NCI-H748 treated with DMSO at 0.1 percent for 48 hours (cell line): ENCODE data around the gene RABEPK.
"Not testable (repeated sequence)": the region's sequence is repeated elsewhere in the genome, so short reads cannot be mapped to it uniquely, and the experiment has no call there.

ENCODE experiments used
- DNase-seq: peaks from one replicate; lab custom pipeline; 2025; lab: John Stamatoyannopoulos, UW

The RABEPK gene

DNA sequence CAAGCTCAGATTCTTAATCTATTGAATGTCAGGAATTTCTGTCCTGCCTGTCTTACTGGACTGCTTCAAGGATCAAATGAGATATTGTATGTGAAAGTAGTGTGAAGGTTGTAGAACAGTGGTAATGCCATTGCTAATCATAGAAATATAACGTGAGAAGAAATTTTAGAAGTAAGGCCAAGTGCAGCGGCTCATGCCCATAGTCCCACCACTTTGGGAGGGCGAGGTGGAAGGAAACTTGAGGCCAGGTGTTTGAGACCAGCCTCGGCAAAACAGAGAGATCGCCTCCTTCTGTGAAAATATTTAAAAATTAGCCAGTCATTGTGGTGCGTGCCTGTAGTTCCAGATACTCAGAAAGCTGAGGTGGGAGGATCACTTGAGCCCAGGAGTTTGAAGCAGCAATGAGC, 45.9 kb downstream of the RABEPK start:
- DNase-seq: no peak

DNA sequence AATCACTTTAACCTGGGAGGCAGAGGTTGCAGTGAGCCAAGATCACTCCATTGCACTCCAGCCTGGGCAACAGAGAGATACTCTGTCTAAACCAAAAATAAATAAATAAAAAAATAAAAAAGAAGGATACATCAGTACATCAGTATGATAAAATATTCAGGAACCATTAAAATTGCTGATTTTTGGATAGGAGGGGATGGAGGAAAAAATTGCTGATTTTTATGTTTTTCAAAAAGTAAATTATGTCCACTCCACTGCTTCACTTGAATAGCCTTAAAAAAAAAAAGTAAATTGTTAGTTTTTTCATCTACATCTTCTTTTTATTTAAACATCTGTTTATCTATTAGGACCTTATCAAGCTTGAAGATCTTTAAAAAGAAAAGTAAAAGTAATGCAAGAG, 53.9 kb downstream of the RABEPK start:
- DNase-seq: no peak

DNA sequence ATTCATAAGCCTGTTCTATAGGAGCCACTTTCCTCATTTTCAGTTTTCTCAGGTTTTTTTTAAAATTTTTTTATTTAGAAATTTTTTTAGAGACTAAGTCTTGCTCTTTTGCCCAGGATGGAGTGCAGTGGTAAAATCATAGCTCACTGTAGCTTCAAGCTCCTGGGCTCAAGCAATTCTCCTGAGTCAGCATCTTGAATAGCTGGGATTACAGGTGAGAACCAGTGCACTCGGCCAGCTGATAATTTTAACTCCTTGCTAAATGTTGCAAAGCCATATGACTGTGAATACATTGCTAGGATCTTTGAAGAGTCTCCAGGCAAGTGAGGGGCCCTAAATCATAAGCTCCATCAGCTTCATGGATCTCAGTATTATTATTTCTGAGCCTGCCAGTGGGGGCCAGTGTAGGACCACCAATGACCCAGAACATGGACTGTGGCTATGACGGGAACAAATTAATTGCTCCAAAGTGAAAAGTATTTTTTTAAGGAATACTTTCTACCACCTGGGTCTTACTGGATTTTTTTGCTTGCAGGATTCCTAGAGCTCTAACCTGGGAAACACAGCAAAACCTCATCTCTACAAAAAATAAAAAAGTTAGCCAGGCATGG, 55.5 kb downstream of the RABEPK start:
- peak; percentile 23 for DNase-seq

DNA sequence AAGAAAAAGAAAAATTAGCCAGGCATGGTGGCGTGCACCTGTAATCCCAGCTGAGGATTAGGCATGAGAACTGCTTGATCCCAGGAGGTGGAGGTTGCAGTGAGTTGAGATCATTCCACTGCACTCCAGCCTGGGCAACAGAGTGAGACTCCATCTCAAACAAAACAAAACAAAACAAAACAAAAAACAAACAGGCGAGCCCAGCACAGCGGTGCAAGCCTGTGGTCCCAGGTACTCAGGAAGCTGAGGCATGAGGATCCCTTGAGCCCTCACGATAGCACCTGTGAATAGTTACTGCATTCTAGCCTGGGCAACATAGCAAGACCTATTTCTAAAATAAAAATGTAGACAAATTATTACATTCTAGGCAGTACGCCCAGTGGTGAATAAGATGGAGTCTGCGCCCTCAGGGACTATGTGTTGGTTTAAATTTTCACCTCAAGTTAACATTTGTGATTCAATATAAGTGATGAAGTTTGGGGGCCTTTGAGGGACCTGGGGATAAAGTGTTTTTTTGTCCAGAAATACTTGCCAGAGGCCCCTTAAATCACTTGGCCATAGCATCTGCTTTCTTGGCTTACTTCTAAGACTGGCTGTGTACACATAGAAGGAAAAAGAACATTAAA, 57.9 kb downstream of the RABEPK start:
- no peak for DNase-seq

DNA sequence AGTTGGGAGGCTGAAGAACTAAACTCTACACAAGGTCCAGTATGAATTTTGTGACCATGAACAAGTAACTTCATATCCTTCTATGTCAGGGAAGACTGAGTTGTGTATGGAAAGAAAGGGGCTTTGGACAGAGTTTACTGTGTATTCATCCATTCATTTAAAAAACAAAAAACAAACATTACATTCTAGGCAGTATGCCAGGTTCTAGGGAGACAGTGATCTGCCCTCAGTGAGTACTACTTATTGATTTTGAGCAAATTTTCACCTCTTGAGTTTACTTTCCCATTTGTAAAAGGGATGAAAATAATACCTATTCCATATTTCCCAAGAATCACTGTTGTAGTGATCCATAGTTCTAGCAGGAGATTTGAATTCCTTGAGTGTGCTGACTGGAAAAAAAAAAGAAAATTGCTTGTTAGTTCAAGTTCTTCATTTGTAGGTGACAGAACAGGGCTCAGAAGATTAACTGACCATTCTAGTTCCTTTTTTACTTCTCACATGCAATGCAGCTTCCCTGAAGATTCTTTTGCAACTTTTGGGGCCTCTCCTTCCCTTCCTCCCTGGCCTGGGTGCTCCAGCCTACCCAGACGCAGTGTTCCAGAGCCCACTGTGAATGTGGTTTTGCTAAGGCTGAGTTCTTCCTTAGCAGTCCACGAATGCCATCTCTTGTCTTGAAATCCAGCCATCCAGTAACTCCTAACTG, 58.6 kb downstream of the RABEPK start:
- DNase-seq: no peak

DNA sequence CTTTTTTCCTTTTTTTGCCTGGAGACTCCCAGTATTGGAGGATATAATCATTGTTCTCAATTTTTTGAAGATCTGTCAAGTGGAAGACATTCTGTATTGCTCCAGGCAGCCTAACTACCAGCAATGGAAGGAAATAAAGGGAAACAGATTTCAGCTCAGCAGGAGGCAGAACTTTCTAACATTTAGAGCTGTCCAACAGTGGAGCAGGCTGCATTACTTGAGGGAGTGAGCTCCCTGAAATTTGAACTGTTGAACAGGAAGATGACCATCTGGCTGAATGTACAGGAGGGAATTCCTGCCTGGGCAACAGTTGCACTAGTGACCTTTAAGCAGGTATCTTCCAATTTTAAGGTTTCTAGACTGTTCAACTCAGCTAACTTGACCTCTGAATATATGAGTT, 60.2 kb downstream of the RABEPK start:
- DNase-seq: no peak

DNA sequence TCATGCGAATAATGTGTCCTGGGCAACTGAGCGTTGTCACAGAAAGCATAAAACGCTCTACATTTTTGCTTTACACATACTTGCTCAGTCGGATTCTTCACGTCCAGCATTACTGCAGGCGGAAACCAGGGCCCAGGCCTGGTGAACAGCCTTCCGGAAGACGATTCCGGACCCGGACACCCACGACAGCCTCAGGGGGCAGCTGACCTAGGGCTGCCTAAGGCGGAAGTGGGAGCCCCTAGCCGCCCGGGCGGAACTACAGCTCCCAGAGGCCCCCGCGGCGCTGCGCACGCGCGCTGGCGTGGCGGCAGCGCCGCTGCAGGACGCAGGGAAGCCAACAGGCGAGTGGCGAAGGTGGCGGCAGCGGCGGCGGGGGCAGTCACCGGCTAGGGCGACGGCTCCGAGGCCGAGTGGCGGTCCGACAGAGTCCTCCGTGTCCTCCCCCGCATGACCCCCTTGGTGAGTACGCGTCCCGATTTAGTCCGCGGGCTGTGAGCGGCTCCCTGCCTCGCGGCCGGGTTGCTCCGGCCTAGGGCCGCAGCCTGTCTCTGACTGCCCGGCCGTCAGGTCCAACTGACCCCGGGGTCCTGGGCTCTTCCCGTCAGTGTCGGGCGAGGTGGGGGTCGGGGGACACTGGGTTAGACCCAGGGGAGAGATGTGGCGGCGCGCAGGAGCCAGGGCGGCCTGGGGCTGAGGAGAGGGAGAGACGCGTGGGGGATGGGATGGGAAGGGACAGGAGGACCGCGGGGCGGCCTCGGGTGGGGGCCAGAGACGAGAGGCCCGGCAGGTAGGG, 61.4 kb downstream of the RABEPK start, which contains the start of gene GAPVD1:
TSS of gene GAPVD1 (plus strand) at position 326 of the 793 bp plus-strand sequence. CDS start 37,096 bp downstream, outside the sequence.
- DNase-seq: peak; percentile 62

DNA sequence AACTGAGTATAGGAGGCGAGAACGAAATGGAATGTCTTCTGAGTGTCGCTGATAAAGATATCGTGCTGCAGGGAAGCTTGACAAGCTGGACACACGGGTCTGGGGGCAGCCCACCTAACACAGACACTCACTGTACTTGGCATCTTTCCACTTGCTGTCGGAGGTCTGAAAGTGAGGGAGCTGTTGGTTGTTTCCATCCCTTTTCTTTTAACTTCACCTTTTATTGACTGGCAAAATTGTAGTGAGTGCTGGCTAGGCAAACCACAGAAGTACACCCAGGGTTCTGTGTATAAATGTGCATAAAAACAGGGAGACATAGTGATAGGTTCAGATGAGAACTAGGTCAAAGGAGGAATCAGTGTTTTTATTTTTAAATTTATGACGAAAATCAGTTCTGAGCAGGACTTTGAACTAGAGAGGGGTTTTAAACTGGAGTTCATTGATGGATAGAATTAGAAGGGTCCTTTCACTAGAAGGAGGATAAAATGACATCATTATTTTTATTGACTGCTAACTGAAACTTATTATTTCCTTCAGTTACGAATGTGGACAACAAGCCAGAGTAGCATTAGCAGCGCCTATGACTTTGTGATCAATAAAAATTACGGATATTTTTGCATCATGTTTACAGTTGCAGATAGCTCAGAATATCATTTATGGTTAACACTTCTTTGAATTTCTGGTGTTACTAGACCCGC, 62.1 kb downstream of the RABEPK start:
- DNase-seq: no peak

DNA sequence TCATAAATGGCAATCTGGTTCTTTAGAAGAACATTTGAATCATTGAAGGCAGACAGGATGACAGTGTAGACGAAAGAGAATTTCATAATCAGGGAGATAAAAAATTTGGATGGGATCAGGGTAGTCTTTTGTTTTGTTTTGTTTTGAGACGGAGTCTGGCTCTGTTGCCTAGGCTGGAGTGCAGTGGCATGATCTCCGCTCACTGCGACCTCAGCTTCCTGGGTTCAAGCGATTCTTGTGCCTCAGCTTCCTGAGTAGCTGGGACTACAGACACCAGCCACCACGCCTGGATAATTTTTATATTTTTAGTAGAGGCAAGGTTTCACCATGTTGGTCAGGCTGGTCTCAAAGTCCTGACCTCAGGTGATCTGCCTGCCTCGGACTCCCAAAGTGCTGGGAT, 63.7 kb downstream of the RABEPK start:
- not testable (repeated sequence) for DNase-seq

DNA sequence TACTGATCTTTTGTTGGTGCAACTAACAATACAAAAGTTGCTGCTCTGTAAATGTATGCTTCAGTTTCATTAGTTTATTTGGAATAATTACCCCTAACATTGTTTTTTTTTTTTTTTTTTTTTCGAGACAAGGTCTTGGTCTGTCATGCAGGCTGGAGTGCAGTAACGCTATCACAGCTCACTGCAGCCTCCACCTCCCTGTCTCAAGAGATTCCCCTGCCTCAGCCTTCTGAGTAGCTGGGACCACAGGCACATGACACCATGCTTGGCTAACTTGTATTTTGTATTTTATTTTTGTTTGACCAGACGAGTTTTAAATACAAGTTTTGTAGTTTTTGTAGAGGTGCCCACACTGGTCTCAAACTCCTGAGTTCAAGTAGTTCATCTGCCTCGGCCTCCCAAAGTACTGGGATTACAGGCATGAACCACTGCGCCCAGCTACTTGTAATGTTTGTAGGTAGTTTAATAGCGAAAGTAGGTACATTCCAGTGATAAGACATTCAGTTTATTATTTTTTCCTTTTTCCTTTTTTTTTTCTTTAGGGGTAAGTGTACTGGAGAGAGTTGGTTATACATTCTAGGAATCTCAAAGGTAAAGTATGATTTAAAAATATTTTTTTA, 68.2 kb downstream of the RABEPK start:
- no peak for DNase-seq

DNA sequence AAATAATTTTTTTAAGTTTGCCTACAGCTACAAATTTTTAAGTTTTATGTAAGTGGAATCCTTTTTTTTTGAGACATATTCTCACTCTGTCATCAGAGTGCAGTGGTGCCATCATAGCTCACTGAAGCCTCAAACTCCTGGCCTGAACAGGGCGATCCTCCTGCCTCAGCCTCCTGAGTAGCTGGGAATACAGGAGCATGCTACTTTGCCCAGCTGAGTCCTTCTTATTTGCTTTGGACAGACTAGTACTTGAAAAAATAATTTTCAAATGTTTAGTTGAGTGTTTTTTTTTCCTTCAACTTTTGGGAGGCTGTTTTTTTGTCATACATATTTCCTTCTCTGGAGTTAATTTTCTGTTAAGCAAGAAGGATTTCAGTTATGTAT, 68.7 kb downstream of the RABEPK start:
- no peak for DNase-seq

DNA sequence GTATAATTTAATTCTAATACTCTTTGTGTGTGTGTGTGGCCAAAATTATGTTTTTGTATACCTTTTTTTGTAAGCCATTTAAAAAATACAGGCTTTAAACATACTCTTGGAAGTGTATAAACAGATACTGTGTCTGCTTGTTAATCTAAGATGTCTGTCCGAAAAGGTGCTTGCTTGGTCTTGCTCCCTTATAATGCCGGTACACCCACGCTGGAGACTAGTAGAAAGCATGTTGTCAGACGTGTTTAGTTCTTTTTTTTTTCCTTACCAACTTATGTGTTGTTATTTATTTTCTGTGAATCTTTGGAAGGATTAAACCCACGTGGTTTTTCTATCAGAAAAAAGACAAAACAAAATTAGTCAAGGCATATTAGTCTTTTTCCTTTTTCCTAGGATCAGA, 70.7 kb downstream of the RABEPK start:
- no peak for DNase-seq

DNA sequence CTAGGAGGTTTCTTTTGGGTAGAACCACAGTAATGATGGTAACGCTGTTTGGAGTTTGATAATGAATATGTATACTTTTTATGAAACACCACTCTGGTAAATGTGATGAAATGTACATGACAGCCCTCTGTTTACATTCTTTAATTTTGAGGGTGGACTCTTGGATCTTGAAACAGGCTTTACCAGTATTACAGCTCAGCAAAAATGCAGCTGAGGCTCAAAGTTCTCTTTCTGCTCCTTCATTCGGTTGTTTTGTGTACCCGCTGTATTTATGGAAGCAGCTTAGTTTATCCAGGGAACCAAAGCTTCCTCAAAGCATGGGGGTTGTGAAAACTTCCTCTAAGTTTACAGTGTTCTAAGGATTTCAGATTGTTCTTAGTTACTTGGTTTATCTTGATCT, 72.4 kb downstream of the RABEPK start:
- DNase-seq: no peak

DNA sequence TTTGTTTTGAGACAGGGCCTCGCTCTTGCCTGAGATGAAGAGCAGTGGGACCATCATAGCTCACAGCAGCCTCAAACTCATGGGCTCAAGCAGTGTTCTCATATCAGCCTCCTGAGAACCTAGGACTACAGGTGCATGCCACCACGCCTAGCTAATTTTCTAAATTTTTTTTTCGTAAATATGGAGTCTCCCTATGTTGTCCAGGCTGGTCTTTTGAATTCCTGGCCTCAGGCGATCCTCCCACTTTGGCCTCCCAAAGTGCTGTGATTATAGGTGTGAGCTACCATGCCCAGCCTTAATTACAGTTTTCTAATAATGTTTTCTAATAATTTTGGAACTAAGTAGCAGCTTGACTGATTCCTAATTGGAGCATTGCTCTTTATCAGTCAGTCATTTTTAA, 76.4 kb downstream of the RABEPK start:
- DNase-seq: no peak

DNA sequence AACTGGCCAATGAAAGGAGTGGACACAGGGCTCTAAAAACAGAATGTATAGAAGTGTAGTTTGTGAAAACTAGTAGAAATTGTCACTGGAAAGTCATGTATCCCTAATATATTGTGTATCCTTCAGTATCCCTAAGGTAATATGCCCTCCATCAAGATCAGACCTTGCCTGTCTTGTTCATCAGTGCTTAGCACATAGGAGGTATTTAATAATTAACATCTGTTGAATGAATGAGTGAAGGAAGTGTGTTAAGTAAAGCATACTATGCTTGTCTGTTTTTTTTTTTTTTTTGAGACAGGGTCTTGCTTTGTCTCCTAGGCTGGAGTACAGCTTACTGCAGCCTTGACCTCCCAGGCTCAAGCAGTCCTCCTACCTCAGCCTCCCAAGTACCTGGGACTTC, 77.1 kb downstream of the RABEPK start:
- DNase-seq: no peak

DNA sequence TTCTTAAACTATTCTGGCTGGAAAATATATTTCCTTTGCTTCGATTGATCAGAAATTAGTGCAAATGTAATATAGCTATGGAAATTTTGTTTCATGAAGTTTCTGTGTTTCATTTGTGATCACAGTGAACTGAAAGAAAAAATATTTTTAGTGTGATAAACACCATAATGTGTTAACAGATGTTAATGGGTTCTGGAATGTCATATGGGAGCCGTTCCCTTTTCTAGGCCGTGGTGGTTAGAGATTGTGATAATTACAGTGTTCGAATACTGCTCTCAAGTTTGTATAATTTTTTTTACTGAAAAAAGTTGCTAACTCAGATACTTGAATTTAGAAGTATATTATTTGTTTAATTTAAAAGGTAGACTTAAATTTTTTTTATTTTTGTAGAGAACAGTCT, 80.6 kb downstream of the RABEPK start:
- no peak for DNase-seq
